C4-2B (cell line): ENCODE results near the gene COL4A2.

Experiments used
- ZFX ChIP-seq: fragments of 450-650 bp; IDR thresholded peaks from 2 replicates; pipeline ENCODE4 v1.6.1; 2017
- TF ChIP-seq, protein P1 (sequence below): fragments of 450-650 bp; conservative IDR thresholded peaks from 2 replicates; pipeline ENCODE4 v1.5.1; 2017; ENCODE audit warnings: mild to moderate bottlenecking

DNA sequence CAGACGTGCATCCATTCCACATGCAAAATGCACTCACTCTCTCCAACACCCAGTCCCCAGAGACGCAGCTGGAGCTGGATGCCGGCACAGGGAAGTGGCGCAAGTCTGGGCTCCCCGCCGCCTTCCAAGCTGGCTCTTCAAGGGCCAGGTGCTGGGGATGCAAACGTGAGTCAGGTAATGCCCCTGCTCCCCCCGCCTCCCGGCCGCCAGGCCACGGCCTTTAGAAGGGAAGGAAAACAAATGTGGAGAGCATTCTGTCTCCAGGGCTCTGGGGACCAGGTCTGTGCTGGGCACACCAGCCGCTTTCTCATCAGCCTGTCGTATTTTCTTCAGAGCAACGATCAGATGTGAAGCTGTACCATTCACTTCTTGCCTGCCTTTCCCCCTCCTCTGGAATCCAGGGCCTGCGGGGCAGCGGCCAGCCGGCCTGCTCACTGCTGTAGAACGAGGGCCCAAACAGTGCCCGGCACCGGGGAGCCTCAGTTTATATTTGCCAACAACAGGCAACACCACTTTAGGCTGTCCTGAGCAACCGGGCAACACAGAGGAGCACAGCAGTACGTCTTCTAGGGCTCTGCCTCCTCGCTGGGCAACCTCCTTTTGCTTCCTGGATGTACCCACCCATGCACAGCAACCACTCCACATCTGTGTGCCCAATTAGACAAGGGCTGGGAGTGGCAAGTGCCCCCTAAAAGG, 250.7 kb downstream of the COL4A2 start:
- TF ChIP-seq, protein P1, sequence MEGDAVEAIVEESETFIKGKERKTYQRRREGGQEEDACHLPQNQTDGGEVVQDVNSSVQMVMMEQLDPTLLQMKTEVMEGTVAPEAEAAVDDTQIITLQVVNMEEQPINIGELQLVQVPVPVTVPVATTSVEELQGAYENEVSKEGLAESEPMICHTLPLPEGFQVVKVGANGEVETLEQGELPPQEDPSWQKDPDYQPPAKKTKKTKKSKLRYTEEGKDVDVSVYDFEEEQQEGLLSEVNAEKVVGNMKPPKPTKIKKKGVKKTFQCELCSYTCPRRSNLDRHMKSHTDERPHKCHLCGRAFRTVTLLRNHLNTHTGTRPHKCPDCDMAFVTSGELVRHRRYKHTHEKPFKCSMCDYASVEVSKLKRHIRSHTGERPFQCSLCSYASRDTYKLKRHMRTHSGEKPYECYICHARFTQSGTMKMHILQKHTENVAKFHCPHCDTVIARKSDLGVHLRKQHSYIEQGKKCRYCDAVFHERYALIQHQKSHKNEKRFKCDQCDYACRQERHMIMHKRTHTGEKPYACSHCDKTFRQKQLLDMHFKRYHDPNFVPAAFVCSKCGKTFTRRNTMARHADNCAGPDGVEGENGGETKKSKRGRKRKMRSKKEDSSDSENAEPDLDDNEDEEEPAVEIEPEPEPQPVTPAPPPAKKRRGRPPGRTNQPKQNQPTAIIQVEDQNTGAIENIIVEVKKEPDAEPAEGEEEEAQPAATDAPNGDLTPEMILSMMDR = no peak
- TF ChIP-seq ZFX = no peak
